Right lobe of liver (tissue), 6 donors: ENCODE measurements around the gene CTPS2. TPM values are rescaled to one million over a fixed set of nuclear protein-coding genes. Genes with fewer than 3 reads are reported as not detected.
A peak's percentile ranks its signal among the peaks of the same experiment; 100 is the strongest.

ENCODE experiments used
- ATAC-seq, 4 donors: fragments of 200-7000 bp; cut with Tn5 transposase; one replicate each; pipeline ENCODE4 v1.9.1; 2020; ENCODE audit warnings: mild to moderate bottlenecking in 4 of 4, moderate library complexity in 4 of 4
- DNase-seq, 3 donors: peaks; one replicate each; pipeline ENCODE4 v3.0.0-alpha.2; 2020
- H3K27ac ChIP-seq, 3 donors: fragments of 200-600 bp; one replicate each; pipeline ENCODE4 v1.8.0; 2022
- H3K27me3 ChIP-seq, 2 donors: fragments of 200-600 bp; one replicate each; pipeline ENCODE4 v1.8.0; 2022
- H3K36me3 ChIP-seq, 4 donors: fragments of 200-600 bp; sonication (generic) in 1 of 4; one replicate each; pipeline versions ENCODE4 v1.5.1 to v1.8.0; 2017 to 2022; ENCODE audit warnings: control low read depth in 1 of 4
- H3K4me1 ChIP-seq, 4 donors: fragments of 200-600 bp; sonication (generic) in 1 of 4; one replicate each; pipeline versions ENCODE4 v1.5.1 to v1.8.0; 2017 to 2022; ENCODE audit warnings: control low read depth in 1 of 4
- H3K4me3 ChIP-seq, 3 donors: fragments of 200-600 bp; one replicate each; pipeline ENCODE4 v1.8.0; 2022
- H3K9me3 ChIP-seq, 4 donors: fragments of 200-600 bp; sonication (generic) in 1 of 4; one replicate each; pipeline versions ENCODE4 v1.5.1 to v1.8.0; 2017 to 2022; ENCODE audit warnings: control low read depth in 1 of 4
- CTCF ChIP-seq, 4 donors: fragments of 200-600 bp in 3 of 4; fragments of 450-650 bp in 1 of 4; IDR thresholded peaks; one replicate each; pipeline versions ENCODE4 v1.5.1 to v1.8.0; 2016 to 2022; ENCODE audit warnings: antibody characterized with exemption in 4 of 4, mild to moderate bottlenecking in 2 of 4
- POLR2A ChIP-seq: fragments of 450-650 bp; IDR thresholded peaks from one replicate; pipeline ENCODE4 v1.6.1; 2017; ENCODE audit warnings: antibody characterized with exemption, mild to moderate bottlenecking
- WGBS: methylation state at CpG from one replicate; pipeline ENCODE4 v1.1.6; 2018; ENCODE audit warnings: low coverage, low lambda C conversion rate; ENCODE audit not compliant: insufficient coverage; ENCODE audit errors: missing lambda C conversion rate; 5-methylcytosine and 5-hydroxymethylcytosine counted together
- intact Hi-C, 2 donors: fragments of 100-400 bp; cut with DNase I; formaldehyde crosslinking; loops; one replicate each; pipeline versions ENCODE4 v1.11.2 to v1.14.1; 2022
- total RNA-seq, 6 experiments: library from RNA; depleted of rRNA in 2 of 6; stranded (reverse); fragments of >200 nt in 2 of 6; fragmentation: NEBNext Ultra II Directional in 3 of 6; extraction: Animal tissue kit (Norgen Biotek cat#: 25700) in 3 of 6; gene quantifications; one replicate each; pipeline versions ENCODE4 v1.1.0 to v1.2.4, GENCODE V29; 2016 to 2023
- donor health status: DM: no; HTN: yes; CAD: no.
- donor health status: DM: no; HTN: no; CAD: no.
- donor health status: DM: no; HTN: no; CAD: no.
- donor health status: DM: no; HTN: yes; CAD: no.
- donor health status: DM: no; HTN: yes; CAD: no.

The CTPS2 gene
- total RNA-seq, 6 experiments from 2014 or later = 5.0 to 10.3 (median 8.8) TPM

GRCh38 chrX:16750136-16750535, 37.7 kb upstream of the CTPS2 start:
- TF ChIP-seq POLR2A = no peak
- no peak for TF ChIP-seq CTCF (IDR thresholded peaks at IDR 0.05)
- no peak for ATAC-seq
- WGBS = 98% methylated on average over 7 of the region's 7 CpGs
- Histone ChIP-seq H3K4me3 (no peak overlapping the region), H3K27ac (no peak overlapping the region), H3K27me3 (no peaks in the 10 kb centered on the region), H3K4me1 (peaks cover 0 to 9% (median 2%) of the 10 kb centered on the region in 4 donors), H3K9me3 (no peaks in the 10 kb centered on the region), H3K36me3 (peaks cover 0 to 24% (median 7%) of the 10 kb centered on the region in 4 donors)
- DNase-seq = no peak
- intact Hi-C loops = no loop called here

GRCh38 chrX:16748425-16748824, 36.0 kb upstream of the CTPS2 start:
- Histone ChIP-seq H3K27me3 (no peaks in the 10 kb centered on the region), H3K27ac (no peak overlapping the region), H3K4me3 (no peak overlapping the region), H3K36me3 (peaks cover 0 to 25% (median 7%) of the 10 kb centered on the region in 4 donors), H3K4me1 (peaks cover 0 to 26% (median 8%) of the 10 kb centered on the region in 4 donors), H3K9me3 (no peaks in the 10 kb centered on the region)
- peak in 3 of 4 donors; percentile 31 to 54 (median 51) for ATAC-seq
- WGBS = 80% methylated on average over 5 of the region's 5 CpGs
- no peak for TF ChIP-seq POLR2A
- TF ChIP-seq CTCF (IDR thresholded peaks at IDR 0.05) = no peak
- DNase-seq = no peak
- intact Hi-C loops = no loop called here

- peak; percentile 62 to 80 (median 66) for ATAC-seq
- no peak for DNase-seq
- H3K4me3 ChIP-seq = no peak overlapping the region
- intact Hi-C loops = no loop called here
- peaks cover 0 to 35% (median 8%) of the 10 kb centered on the region in 4 donors for H3K4me1 ChIP-seq
- H3K27ac ChIP-seq = peak overlapping the region in 2 of 3 donors; percentile 74 to 85
- TF ChIP-seq POLR2A = no peak
- TF ChIP-seq CTCF (IDR thresholded peaks at IDR 0.05) = no peak
- peaks cover 0 to 25% (median 7%) of the 10 kb centered on the region in 4 donors for H3K36me3 ChIP-seq
- WGBS = 35% methylated on average over 4 of the region's 5 CpGs
- H3K9me3 ChIP-seq = no peaks in the 10 kb centered on the region
- H3K27me3 ChIP-seq = no peaks in the 10 kb centered on the region
Observed at GRCh38 chrX:16745659-16746058, 33.2 kb upstream of the CTPS2 start.

GRCh38 chrX:16745102-16745501, 32.6 kb upstream of the CTPS2 start:
- no peak overlapping the region for H3K4me3 ChIP-seq
- intact Hi-C loops = no loop called here
- H3K9me3 ChIP-seq = no peaks in the 10 kb centered on the region
- peak in 1 of 3 donors; percentile 51 for DNase-seq
- peaks cover 0 to 38% (median 8%) of the 10 kb centered on the region in 4 donors for H3K4me1 ChIP-seq
- TF ChIP-seq CTCF (IDR thresholded peaks at IDR 0.05) (no peak), POLR2A (no peak)
- peak overlapping the region in 2 of 3 donors; percentile 74 to 85 for H3K27ac ChIP-seq
- WGBS = 78% methylated on average over 2 of the region's 5 CpGs
- ATAC-seq = peak in 1 of 4 donors; percentile 9
- peaks cover 0 to 24% (median 7%) of the 10 kb centered on the region in 4 donors for H3K36me3 ChIP-seq
- H3K27me3 ChIP-seq = no peaks in the 10 kb centered on the region
